B cell (primary cell): ENCODE results near the gene MGME1. TPM values are rescaled to one million over a fixed set of nuclear protein-coding genes. Genes with fewer than 3 reads are reported as not detected.

ENCODE experiments used
- ATAC-seq: fragments of 200-7000 bp; cut with Tn5 transposase; one replicate; pipeline ENCODE4 v1.10.0; 2021; ENCODE audit warnings: low read depth, mild to moderate bottlenecking, moderate number of reproducible peaks, moderate library complexity
- CTCF ChIA-PET: fragments of 350-600 bp; sonication (Branson Sonifier 250); formaldehyde crosslinking; loops from one replicate; lab custom pipeline; 2021; ENCODE audit warnings: antibody characterized with exemption, inconsistent platforms; lab: Charles Lee
- POLR2A ChIA-PET: fragments of 350-600 bp; sonication (Branson Sonifier 250); formaldehyde crosslinking; loops from one replicate; lab custom pipeline; 2021; ENCODE audit warnings: antibody characterized with exemption; lab: Charles Lee
- DNase-seq: peaks from one replicate; pipeline ENCODE4 v3.0.0; 2013
- H2AFZ ChIP-seq: 2 replicates; pipeline ENCODE4 v1.6.1; 2012; ENCODE audit warnings: mild to moderate bottlenecking, low read depth, low read length; ENCODE audit not compliant: insufficient read depth, poor library complexity, severe bottlenecking
- H3K27ac ChIP-seq, 2 donors: 1 replicate in 1 of 2; 2 replicates in 1 of 2; pipeline ENCODE4 v1.5.1; 2012 to 2013; ENCODE audit warnings: low read length in 2 of 2, mild to moderate bottlenecking in 2 of 2, moderate library complexity in 1 of 2
- H3K27me3 ChIP-seq, 4 experiments: fragments of 200-600 bp in 1 of 4; sonication (generic) in 1 of 4; replicated peaks in 1 of 4; 1 replicate in 2 of 4; 2 replicates in 2 of 4; pipeline versions ENCODE4 v1.6.1 to v1.7.0; 2013 to 2016; ENCODE audit warnings: low read length in 3 of 4, mild to moderate bottlenecking in 2 of 4, mixed read lengths in 1 of 4, moderate library complexity in 1 of 4; ENCODE audit not compliant: insufficient read depth in 4 of 4, control insufficient read depth in 3 of 4; ENCODE audit errors: control extremely low read depth in 1 of 4
- H3K36me3 ChIP-seq, 2 experiments: replicated peaks in 1 of 2; 1 replicate in 1 of 2; 2 replicates in 1 of 2; pipeline versions ENCODE4 v1.6.1 to v1.7.1; 2013; ENCODE audit warnings: low read length in 1 of 2; ENCODE audit not compliant: insufficient read depth in 2 of 2, control insufficient read depth in 1 of 2; ENCODE audit errors: control extremely low read depth in 1 of 2, extremely low read depth in 1 of 2
- H3K4me1 ChIP-seq, 2 donors: fragments of 200-600 bp in 1 of 2; sonication (generic) in 1 of 2; 1 replicate in 1 of 2; 2 replicates in 1 of 2; pipeline versions ENCODE4 v1.5.1 to v1.6.1; 2013 to 2017; ENCODE audit warnings: low read length in 2 of 2; ENCODE audit not compliant: control insufficient read depth in 2 of 2, insufficient read depth in 2 of 2
- H3K4me2 ChIP-seq: replicated peaks from 2 replicates; pipeline ENCODE3; 2012; ENCODE audit warnings: mild to moderate bottlenecking, low read depth, low read length; ENCODE audit not compliant: poor library complexity, severe bottlenecking
- H3K4me3 ChIP-seq, 5 experiments: fragments of 200-600 bp in 1 of 5; sonication (generic) in 1 of 5; 1 replicate in 3 of 5; 2 replicates in 2 of 5; pipeline versions ENCODE4 v1.5.1 to v1.7.0; 2011 to 2016; ENCODE audit warnings: low read length in 4 of 5, mild to moderate bottlenecking in 4 of 5, low read depth in 2 of 5, control low read depth in 1 of 5, moderate library complexity in 1 of 5; ENCODE audit not compliant: insufficient read depth in 1 of 5; ENCODE audit errors: control extremely low read depth in 1 of 5, extremely low read depth in 1 of 5
- H3K79me2 ChIP-seq: fragments of 200-600 bp; sonication (generic); one replicate; pipeline ENCODE4 v1.6.0; 2016; ENCODE audit warnings: low read length; ENCODE audit not compliant: control insufficient read depth, insufficient read depth
- H3K9ac ChIP-seq: fragments of 200-600 bp; sonication (generic); 2 replicates; pipeline ENCODE4 v1.6.1; 2017; ENCODE audit warnings: mild to moderate bottlenecking, low read length, moderate library complexity
- H3K9me3 ChIP-seq, 3 donors: one replicate each; pipeline versions ENCODE4 v1.6.1 to v1.7.1; 2013; ENCODE audit warnings: low read length in 2 of 3; ENCODE audit not compliant: control insufficient read depth in 2 of 3, insufficient read depth in 1 of 3; ENCODE audit errors: control extremely low read depth in 1 of 3
- H4K20me1 ChIP-seq: 2 replicates; pipeline ENCODE4 v1.6.0; 2012; ENCODE audit warnings: mild to moderate bottlenecking, low read length; ENCODE audit not compliant: insufficient read depth, control insufficient read depth, poor library complexity, severe bottlenecking
- H3K27ac Mint-ChIP-seq: one replicate; pipeline ENCODE4 v1.8.0; 2021; ENCODE audit warnings: mixed read lengths
- H3K27me3 Mint-ChIP-seq: one replicate; pipeline ENCODE4 v1.8.0; 2021; ENCODE audit warnings: mixed read lengths
- H3K4me1 Mint-ChIP-seq: one replicate; pipeline ENCODE4 v1.8.0; 2021; ENCODE audit warnings: mixed read lengths
- H3K4me3 Mint-ChIP-seq: one replicate; pipeline ENCODE4 v1.8.0; 2021; ENCODE audit warnings: mixed read lengths
- H3K9me3 Mint-ChIP-seq: one replicate; pipeline ENCODE4 v1.8.0; 2022; ENCODE audit warnings: mixed read lengths; ENCODE audit not compliant: insufficient read depth
- EZH2 ChIP-seq: IDR thresholded peaks from 2 replicates; pipeline ENCODE4 v1.6.1; 2012; ENCODE audit warnings: borderline replicate concordance, low read depth, mild to moderate bottlenecking, moderate library complexity, low read length; ENCODE audit not compliant: insufficient read depth, poor library complexity, severe bottlenecking
- WGBS: methylation state at CpG from one replicate; pipeline ENCODE4 v1.1.5; 2013; ENCODE audit warnings: missing lambda C conversion rate; ENCODE audit not compliant: insufficient coverage; 5-methylcytosine and 5-hydroxymethylcytosine counted together
- intact Hi-C: fragments of 100-400 bp; cut with micrococcal nuclease; formaldehyde crosslinking; loops from one replicate; pipeline ENCODE4 v1.10.0; 2022
- polyA plus RNA-seq: library from polyadenylated mRNA; depleted of rRNA; stranded (reverse); fragments of >200 nt; gene quantifications from 2 replicates; pipeline ENCODE4 v1.2.3, GENCODE V29; 2012
- total RNA-seq, 2 donors: library from RNA; stranded (reverse); fragments of 120-200 nt in 1 of 2; gene quantifications; 1 replicate in 1 of 2; 2 replicates in 1 of 2; pipeline versions ENCODE4 v1.2.3 to v1.2.4, GENCODE V29; 2013 to 2022
- TF ChIP-seq, protein P1 (sequence below): fragments of 200-600 bp; IDR thresholded peaks from one replicate; pipeline ENCODE4 v1.8.0; 2022; ENCODE audit warnings: antibody characterized with exemption, mild to moderate bottlenecking

MGME1 gene
- total and polyA plus RNA-seq, 2 donors (not counting 1 experiment from before 2014, with no cell fraction given) = 29.8 to 33.2 TPM

DNA sequence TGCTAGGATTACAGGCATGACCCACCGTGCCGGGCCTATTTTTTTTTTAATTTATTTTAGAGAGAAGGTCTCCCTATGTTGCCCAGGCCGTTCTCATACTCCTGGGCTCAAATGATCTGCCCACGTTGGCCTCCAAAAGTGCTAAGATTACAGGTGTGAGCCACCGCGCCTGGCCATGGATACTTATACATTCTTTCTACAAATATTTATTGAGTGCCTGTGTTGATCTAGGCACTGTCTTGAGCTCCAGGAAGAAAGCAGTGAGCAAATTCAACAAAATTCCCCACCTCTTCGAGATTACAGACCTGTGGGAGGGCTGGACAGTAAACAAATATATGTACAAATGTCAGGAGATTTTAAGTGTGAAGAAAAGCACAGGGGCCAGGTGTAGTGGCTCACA lies 37.9 kb downstream of the MGME1 start:
- TF ChIP-seq, protein P1, sequence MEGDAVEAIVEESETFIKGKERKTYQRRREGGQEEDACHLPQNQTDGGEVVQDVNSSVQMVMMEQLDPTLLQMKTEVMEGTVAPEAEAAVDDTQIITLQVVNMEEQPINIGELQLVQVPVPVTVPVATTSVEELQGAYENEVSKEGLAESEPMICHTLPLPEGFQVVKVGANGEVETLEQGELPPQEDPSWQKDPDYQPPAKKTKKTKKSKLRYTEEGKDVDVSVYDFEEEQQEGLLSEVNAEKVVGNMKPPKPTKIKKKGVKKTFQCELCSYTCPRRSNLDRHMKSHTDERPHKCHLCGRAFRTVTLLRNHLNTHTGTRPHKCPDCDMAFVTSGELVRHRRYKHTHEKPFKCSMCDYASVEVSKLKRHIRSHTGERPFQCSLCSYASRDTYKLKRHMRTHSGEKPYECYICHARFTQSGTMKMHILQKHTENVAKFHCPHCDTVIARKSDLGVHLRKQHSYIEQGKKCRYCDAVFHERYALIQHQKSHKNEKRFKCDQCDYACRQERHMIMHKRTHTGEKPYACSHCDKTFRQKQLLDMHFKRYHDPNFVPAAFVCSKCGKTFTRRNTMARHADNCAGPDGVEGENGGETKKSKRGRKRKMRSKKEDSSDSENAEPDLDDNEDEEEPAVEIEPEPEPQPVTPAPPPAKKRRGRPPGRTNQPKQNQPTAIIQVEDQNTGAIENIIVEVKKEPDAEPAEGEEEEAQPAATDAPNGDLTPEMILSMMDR = no peak
- TF ChIP-seq EZH2 = no peak
- H3K27me3 ChIP-seq = no peaks in the 10 kb centered on the region
- H4K20me1 ChIP-seq = no peaks in the 10 kb centered on the region
- no peak overlapping the region for H3K9ac ChIP-seq
- peaks cover 35 to 36% of the 10 kb centered on the region in 2 donors for H3K4me1 ChIP-seq
- POLR2A ChIA-PET = no interaction called here
- H3K27ac ChIP-seq = no peak overlapping the region
- H3K27ac Mint-ChIP-seq = no peak overlapping the region
- intact Hi-C loops = no loop called here
- no peak overlapping the region for H3K4me3 ChIP-seq
- CTCF ChIA-PET = interaction anchor here (1.9 kb wide), 1 partner anchor 10 kb away, joined by 8 read pairs; no protein-coding TSS in a partner anchor
- WGBS = no CpG with 5 or more reads among the region's 7 CpGs
- no peaks in the 10 kb centered on the region for H3K9me3 ChIP-seq
- ATAC-seq = no peak
- no peaks in the 10 kb centered on the region for H3K9me3 Mint-ChIP-seq
- DNase-seq = no peak
- peaks cover 33% of the 10 kb centered on the region for H3K4me1 Mint-ChIP-seq
- no peaks in the 10 kb centered on the region for H3K36me3 ChIP-seq
- H3K27me3 Mint-ChIP-seq = no peaks in the 10 kb centered on the region
- no peak overlapping the region for H3K4me2 ChIP-seq
- H3K4me3 Mint-ChIP-seq = no peak overlapping the region
- H3K79me2 ChIP-seq = no peaks in the 10 kb centered on the region
- H2AFZ ChIP-seq = no peak overlapping the region

DNA sequence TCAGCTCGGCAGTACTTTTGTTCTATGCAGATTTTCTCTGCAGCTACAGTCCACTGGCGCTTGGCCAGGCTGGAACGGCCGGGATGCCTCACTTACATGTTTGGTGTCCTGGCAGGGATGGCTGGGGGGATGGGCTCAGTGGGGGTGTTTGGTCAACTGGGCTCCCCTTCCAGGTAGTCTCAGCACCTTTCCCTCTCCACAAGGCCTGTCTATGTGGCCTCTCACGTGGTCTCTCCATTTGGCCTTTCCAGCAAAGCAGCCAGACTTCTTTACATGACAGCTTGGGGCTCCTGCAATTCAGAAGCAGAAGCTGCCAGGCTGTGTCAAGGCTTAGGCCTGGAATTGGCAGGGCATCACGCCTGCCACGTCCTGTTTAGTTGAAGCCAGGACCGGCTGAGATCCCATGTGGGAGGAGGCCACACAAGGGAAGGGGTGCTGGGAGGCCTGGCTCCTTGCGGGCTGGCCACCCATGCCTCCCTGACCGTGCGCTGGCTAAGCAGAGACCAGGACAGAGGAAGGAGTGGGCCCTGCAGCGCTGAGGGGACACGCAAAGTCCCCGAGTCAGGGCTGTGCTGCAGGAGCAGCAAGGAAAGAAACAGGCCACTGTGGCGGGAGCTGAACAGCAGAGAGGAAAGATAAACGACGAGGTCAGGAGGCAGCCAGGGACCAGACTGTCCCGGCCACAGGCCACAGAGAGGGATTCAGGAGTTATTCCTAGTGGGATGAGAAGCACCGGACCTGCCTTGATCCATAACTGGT lies 38.9 kb downstream of the MGME1 start:
- intact Hi-C loops = no loop called here
- H3K9me3 ChIP-seq = no peaks in the 10 kb centered on the region
- H3K4me1 ChIP-seq = peaks cover 33 to 34% of the 10 kb centered on the region in 2 donors
- no peaks in the 10 kb centered on the region for H3K79me2 ChIP-seq
- H3K4me2 ChIP-seq = no peak overlapping the region
- H3K4me3 Mint-ChIP-seq = no peak overlapping the region
- WGBS = 97% methylated on average over 15 of the region's 19 CpGs
- no peaks in the 10 kb centered on the region for H4K20me1 ChIP-seq
- no peaks in the 10 kb centered on the region for H3K36me3 ChIP-seq
- H3K4me1 Mint-ChIP-seq = peaks cover 33% of the 10 kb centered on the region
- ATAC-seq = no peak
- H3K9me3 Mint-ChIP-seq = no peaks in the 10 kb centered on the region
- DNase-seq = no peak
- H3K27ac ChIP-seq = no peak overlapping the region
- POLR2A ChIA-PET = no interaction called here
- H3K27me3 Mint-ChIP-seq = no peaks in the 10 kb centered on the region
- no peaks in the 10 kb centered on the region for H3K27me3 ChIP-seq
- H2AFZ ChIP-seq = no peak overlapping the region
- TF ChIP-seq EZH2 = no peak
- TF ChIP-seq, protein P1 = no peak
- H3K9ac ChIP-seq = no peak overlapping the region
- H3K4me3 ChIP-seq = no peak overlapping the region
- no peak overlapping the region for H3K27ac Mint-ChIP-seq
- CTCF ChIA-PET = interaction anchor here (0.6 kb wide), 2 partner anchors 10 to 284 kb away, joined by 3 read pairs; no protein-coding TSS in a partner anchor
